DMS 273 treated with DMSO at 0.1 percent for 48 hours (cell line): ENCODE results near the gene ORAI3.
A peak's percentile ranks its signal among the peaks of the same experiment; 100 is the strongest.

Experiments used
- DNase-seq: peaks from one replicate; lab custom pipeline; 2025; lab: John Stamatoyannopoulos, UW

Gene ORAI3

DNA sequence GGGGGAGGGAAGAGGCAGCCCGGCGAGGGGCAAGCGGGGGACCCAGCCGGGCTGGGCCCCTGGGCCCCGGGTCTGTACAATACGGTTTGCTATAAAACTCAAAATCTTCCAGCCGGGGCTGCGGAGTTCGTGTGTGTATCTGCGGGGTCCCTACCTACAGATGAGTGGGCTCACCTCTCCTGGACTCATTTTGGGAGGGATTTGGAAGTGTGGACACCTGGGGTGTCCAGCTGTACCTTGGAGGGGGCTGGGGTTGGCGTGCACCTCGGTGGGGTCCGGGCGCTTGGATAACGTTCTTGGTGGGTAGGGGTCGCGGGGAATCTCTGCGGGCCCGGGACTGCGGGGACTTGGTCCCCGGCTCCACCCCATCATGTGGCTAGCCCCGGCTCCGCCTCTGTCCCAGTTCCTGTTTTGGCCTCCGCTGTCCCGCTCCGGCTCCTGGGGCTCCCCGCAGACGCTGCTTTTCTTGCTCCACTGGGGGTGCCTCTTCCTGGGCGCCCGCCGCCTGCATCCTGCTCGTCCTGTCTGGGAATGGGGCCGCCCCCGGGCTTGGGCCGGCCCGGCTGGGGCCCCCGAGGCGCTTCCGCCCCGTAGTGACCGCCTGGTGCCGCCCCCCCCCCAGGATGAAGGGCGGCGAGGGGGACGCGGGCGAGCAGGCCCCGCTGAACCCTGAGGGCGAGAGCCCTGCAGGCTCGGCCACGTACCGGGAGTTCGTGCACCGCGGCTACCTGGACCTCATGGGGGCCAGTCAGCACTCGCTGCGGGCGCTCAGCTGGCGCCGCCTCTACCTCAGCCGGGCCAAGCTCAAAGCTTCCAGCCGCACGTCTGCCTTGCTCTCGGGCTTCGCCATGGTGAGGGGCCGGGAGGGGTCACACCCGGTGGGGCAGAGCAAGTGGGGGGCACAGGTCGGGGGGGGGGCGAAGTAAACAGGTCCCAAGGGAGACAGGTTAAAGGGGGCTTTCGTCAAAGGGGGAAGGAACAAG, at the start of gene ORAI3:
Gene ORAI3 (plus strand): TSS at position 402 of the 983 bp plus-strand sequence. CDS start 222 bp downstream, at position 624.
- DNase-seq: peak; percentile 14

DNA sequence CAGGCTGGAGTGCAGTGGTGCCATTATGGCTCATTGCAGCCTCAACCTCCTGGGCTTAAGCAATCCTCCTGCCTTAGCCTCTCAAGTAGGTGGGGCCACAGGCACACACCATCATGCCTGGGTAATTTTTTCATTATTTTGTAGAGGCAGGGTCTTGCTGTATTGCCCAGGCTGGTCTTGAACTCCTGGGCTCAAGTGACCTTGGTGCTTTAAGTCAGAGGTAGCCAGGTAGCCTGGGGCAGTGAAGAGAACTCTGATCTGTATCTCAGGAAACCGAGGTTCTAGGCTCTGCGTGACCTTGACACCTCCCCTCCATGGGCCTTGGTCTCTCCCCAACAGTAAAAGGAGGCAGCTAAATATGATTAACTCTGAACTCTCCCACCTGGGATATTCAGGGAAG, 49.1 kb upstream of the ORAI3 start:
- DNase-seq: no peak

DNA sequence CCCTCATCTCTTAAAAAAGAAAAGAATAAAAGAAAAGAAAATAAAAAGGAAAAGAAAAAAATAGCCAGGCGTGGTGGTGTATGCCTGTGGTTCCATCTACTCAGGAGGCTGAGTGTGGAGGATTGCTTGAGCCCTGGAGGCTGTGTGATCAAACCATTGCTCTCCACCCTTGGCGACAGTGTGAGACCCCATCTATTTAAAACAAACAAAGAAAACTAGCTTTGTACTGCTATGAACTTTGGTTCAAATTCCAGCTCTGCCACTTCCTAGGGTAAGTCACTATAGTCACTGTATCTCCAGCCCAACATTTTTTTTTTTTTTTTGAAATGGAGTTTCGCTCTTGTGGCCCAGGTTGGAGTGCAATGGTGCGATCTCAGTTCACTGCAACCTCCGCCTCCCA, 48.3 kb upstream of the ORAI3 start:
- DNase-seq: no peak

DNA sequence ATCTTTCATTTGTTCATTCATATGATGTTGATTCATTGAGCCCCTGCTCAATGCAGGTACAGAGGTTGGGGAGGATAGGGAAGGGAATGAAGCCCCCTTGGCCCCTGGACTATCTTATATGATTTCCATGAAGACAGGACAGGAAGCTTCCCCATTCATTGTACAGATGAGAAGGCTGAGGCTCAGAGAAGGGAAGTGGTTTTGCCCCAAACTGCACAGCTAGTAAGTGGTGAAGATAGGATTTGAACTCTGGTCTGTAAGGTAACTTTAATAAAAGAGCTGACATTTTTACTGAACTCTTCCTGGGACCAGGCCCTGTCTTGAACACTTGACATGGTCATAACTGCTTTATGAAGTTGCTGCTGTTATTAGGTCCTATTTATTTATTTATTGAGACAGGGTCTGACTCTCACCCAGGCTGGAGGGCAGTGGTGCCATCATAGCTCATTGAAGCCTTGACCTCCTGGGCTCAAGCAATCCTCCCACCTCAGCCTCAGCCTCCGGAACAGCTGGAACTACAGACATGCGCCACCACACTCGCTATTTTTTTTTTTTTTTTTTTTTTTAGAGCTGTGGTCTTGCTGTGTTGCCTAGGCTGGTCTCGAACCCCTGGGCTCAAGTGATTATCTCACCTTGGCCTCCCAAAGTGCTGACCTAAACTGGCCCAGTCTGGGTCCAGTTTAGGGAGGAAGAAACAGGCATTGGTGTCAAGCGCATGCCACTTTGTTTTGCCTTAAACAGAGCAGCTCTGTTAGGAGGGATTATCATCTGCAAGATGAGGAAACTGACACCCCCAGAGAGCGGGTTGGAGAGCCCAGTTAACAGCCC, 47.5 kb upstream of the ORAI3 start:
- no peak for DNase-seq

DNA sequence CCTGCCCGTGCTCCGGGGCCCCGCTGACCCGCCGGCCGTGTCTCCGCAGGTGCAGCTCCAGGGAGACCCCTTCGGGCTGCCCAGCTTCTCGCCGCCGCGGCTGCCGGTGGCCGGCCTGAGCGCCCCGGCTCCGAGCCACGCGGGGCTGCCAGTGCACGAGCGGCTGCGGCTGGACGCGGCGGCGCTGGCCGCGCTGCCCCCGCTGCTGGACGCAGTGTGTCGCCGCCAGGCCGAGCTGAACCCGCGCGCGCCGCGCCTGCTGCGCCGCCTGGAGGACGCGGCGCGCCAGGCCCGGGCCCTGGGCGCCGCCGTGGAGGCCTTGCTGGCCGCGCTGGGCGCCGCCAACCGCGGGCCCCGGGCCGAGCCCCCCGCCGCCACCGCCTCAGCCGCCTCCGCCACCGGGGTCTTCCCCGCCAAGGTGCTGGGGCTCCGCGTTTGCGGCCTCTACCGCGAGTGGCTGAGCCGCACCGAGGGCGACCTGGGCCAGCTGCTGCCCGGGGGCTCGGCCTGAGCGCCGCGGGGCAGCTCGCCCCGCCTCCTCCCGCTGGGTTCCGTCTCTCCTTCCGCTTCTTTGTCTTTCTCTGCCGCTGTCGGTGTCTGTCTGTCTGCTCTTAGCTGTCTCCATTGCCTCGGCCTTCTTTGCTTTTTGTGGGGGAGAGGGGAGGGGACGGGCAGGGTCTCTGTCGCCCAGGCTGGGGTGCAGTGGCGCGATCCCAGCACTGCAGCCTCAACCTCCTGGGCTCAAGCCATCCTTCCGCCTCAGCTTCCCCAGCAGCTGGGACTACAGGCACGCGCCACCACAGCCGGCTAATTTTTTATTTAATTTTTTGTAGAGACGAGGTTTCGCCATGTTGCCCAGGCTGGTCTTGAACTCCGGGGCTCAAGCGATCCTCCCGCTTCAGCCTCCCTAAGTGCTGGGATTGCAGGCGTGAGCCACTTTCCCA, 46.6 kb upstream of the ORAI3 start:
- DNase-seq: no peak

DNA sequence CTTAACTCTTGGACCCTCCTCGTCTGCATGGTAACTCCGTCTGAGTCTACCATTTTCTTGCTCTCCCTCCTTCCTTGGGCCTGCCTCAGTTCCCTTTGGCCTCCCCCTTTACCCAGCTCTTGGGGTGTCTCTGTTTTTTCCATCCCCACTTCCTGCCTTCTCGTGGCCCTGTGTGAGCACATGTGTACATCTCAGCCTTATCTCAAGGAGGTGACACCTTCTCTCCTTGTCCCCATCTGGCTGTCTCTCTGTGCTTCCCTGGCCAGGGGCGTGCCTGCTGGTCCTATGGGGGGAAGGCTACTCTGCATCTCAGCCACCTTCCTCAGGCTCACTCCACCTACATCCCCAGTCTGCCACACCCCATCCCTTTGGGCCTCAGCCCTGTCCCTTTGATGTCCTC, 45.9 kb upstream of the ORAI3 start:
- DNase-seq: no peak

DNA sequence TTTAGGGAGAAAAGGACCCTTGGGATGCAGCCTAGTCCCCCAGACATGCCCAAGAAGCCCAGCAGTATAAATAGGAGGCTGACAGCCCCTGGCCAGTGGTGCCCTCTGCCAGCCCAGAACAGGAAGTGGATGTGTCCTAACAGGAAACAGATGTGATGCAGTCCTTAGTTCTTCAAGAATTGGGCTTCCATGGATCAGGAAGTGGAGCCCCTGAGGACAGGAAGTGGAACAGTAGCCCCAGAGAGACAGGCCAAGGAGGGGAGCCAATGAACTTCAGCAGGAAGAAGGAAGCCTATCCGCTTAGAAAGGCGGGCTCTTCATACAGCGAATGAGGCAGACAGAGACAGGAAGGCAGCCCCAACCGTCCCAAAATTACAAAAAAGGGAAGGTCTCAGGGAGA, 45.3 kb upstream of the ORAI3 start:
- DNase-seq: no peak

DNA sequence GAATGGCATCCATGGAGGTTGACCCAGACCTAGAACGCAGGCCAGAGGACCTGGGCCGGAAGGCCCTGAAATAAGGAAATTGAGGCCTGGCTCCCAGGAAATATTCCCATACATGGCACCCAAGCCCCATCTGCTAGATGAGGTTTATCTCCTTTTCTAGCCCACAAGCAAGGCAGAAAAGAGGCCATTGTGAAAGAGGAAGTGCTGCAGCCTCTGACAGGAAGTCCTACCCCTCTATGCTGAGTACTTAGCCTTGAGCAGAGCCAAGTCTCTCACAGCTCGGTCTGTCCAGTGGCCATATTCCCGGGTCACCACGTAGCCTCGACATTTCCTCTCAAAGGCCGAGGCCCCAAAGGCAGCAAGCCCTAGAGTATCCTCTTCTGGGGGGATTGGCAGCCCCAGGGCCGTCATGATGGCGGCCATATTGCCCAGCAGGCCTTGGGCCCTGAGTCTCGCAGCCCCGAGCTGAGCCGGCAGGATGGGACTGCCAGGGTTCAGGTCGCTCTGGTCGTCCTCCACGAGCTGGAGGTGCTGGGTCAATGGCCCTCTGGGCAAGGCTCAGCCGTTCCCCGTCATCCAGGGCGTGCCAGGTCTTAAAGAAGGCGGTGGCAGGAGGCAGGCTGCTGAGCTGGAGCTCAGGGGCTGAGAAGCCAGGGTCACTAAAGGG, 44.6 kb upstream of the ORAI3 start:
- DNase-seq: no peak

DNA sequence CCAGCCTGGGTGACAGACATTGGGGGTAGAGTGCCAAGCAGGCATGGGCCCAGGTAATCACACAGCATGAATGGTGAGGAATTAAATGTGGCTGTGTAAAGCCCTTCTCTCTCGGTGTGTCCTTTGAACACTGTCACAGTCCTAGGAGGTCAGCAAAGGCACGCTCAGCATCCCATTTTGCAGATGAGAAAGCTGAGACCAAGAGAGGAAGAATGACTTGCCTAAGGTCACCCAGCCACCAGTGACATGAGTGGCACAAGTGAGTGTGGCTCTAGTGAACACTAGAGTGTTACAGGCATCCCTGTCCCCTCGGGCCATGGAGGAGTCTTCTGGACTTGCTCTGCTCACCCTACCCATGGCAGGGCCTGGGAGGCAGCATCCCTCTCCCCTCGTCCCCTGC, 41.8 kb upstream of the ORAI3 start:
- no peak for DNase-seq

DNA sequence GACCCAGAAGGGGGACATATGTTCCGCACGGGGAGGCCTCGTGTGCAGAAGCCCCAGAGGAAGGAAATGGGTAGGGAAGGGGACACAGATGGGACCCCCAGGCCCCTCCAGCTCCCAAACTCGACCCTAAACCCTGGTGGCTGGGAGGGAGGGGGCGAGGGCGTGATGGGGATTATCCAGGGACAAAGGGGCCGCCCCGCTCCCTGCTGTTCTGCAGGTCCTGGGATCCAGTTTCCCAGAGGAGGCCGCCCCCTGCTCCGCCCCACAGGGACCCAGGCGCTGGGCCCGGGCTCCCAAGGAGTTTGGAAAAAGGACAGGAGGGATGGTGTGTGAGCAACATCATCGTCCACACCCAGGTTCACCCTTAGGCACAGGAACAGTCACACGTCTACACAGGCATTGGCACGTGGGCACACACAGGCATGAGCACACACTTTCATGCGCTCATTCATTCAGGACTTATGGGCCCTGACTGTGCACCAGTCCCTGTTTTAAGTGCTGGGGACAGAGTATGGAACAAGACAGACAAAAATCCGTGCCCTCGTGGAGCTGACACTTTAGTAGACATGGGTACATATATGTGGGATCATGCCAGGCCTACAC, 38.3 kb upstream of the ORAI3 start:
- DNase-seq: no peak

DNA sequence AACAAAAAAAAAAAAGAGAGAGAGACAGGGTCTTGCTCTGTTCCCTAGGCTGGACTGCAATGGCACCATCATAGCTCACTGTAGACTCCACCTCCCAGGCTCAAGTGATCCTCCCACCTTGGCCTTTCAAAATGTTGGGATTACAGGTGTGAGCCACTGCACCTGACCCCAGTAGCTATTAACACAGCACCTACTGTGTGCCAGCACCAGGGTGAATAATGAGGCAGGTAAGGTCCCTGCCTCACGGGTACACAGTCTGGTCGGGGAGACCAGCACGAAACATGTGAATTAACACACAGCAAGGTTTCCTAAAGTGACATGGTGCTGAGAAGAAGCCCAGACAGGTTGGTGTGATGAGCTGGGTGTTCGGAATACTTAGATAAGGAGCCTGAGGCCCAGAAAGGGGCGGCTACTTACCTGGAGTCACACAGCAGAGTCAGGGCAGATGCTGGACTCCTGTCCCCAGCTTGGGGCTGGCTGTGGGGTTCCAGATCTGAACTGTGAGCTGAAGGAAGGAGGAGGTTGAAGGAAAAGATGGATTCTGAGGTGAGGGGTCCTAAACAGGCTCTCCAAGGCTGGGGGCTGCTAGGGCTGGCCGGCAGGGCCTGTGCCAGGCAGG, 36.0 kb upstream of the ORAI3 start:
- no peak for DNase-seq

DNA sequence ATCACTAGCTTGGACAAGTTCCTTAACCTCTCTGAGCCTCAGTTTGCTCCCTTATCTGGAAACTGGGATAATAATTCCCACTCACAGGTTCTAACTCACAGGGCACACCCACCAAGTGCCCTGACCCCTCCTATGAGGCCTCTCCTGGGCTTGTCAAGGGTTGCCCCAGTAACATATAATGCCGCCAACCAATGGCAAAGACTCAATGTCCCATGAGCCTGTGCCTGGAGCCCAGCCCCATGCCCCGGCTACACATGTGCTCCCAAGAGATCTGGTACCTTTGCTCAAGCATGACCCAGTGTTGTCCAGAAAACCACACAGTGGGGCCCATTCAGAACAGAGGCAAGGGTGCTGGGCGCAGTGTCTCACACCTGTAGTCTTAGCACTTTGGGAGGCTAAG, 34.0 kb upstream of the ORAI3 start:
- DNase-seq: no peak

DNA sequence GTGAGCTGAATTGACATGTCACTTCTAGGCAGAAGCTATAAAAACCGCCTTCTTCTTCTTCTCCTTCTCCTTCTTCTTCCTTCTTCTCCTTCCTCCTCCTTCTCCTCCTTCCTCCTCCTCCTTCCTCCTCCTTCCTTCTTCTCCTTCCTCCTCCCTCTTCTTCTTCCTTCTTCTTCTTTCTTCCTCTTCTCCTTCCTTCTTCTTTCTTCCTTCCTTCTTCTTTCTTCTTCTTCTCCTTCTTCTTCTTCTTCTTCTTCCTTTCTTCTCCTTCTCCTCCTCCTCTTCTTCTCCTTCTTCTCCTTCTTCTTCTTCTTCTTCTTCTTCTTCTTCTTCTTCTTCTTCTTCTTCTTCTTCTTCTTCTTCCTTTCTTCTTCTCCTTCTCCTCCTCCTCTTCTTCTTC, 30.3 kb upstream of the ORAI3 start:
- no peak for DNase-seq

DNA sequence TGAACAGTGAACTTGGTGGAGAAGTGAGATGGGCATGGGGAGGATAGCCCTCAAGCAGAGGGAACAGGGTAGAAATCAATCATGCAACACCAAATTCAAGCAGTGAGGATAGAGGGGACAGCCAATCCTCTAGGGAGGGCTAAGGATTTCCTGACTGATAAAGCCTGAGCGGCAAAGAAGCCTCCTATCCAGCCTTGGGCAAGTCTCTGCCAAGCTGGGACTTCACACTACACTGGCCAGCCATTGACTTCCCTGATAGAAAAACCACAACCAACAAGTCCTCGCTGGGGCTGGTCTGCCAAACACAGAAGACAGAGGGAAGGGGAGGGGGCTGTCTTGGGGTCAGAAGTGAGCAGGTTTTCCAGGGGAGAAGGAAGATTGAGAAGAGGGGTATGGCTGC, 28.0 kb upstream of the ORAI3 start:
- DNase-seq: no peak

DNA sequence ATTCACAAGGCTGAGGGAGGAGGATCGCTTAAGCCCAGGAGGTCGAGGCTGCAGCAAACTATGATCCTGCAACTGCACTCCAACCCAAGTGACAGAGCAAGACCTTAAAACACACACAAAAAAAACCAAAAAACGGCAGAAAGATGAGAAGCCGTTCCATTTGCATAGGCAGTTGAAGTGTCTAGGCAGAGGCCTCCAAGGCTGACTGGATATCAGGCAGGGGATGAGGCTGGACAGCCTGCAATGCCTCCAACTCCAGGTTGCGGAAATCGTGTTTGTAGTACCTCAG, 27.5 kb upstream of the ORAI3 start:
- no peak for DNase-seq

DNA sequence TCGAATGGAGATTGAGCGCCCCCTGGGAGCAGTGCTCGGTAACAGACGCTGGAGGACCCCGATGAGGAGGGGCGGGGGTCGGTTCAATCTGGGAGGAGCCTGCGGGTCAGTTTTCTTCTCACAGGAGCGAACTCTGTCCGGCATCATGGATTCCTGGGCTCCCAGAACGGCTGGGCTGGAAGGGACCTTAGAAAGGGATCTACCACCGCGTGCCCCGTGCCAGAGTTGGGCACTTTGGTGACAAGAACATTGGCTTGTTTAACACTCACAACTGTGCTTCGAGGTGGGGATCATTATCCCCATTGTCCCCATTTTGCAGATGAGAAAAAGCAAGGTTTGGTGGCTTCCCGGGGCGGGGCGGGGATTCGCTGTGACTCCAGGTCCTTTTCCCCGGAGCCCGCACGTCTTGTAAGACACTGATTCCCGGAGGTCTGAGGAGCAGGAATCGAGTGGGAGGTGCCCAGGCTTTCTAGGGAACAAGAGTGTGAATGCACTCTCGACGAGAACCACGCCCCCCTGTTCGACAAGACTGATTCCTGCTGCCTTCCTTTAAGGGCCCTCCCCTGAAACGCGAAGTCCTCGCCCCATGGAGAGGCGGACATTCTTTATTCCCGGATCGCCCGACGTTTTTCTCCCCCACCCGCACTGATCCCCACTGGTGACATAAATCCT, 27.0 kb upstream of the ORAI3 start:
- peak; percentile 50 for DNase-seq

DNA sequence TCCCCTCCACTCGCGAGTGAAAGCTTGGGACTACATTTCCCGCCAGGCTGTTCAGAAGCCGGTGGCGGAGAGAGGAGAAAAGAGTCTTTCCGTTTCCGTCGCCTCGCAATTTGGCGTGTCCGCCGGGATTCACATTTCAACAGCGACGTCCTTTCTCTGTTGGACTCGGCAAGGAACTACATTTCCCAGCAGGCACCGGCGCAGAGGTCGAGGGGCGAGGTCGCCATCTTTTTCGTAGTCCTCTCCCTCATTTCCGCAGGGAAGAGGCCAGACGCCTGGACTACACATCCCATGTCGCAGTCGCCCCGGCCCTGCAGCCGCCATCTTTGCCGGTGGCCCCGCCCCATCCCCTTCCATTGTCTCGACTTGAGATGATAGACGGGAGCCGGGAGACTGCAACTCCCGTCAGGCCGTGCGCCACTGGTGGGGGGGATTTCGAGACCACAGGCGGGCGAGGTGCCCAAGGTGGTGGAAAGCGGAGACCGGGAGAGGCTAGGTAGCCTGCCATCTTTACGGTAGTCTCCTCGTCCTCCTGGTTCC, 26.4 kb upstream of the ORAI3 start:
- peak; percentile 99 for DNase-seq

DNA sequence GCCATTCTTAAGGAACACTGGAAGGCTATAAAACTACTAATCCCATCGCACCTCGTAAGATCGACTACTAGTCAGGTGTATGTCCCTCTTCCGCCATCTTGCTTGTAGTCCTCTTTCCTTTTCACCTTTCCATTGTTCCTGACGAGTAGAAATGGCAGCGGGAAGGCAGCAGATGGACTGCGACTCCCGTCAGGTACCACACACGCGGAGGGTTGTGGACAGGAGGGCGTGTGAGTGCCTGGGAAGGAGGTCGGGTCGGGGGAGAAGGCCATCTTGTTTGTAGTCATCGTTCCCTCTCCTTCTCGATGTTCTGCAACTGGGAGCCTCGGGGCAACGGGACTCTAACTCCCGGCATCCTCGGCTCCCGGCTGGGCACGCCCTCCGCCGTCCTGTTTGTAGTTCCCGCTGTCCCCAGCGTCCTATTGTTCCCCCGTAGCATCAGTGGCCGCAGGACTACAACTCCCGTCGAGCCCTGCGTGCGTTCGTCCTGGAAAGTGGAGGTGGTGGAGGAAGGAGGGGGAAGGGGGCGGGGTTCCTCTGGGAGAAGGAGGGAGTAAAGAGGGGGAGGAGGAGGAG, 25.8 kb upstream of the ORAI3 start:
- peak; percentile 98 for DNase-seq

DNA sequence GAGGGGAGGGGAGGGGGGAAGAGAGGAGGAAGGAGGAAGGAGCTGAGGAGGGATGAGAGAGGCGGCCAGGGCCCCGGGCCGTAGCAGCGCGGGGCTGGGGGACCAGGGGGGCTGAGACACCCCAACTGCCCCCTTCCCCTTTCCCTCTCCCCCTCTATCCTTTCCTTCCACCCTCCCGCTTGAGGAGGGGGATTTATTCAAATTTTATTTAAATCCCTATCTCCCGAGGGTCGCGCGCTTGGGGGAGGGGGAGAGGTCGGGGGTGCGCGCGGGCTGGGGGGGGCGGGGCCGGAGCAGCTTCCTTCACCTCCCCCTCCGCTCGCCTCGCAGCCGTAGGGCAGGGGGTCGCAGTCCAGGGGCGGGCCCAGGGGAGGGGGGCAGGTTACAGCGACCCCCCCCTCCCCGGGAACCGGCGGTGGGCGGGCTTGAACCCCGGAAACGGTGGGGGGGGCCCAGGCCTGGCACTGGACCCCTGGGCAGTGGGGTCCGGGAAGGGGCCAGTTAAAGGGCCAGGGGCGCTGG, 25.3 kb upstream of the ORAI3 start, which contains the start of gene FBXL19:
Gene FBXL19 (plus strand): TSS at position 19 of the 522 bp plus-strand sequence. CDS start 2,183 bp downstream, outside the sequence.
- DNase-seq: no peak
